HFFc6 (cell line): ENCODE data around the gene RBM11. TPM values are rescaled to one million over a fixed set of nuclear protein-coding genes. Genes with fewer than 3 reads are reported as not detected.
"Not testable (repeated sequence)": the region's sequence is repeated elsewhere in the genome, so short reads cannot be mapped to it uniquely, and the experiment has no call there.

Experiments
- DNase-seq: peaks from one replicate; pipeline ENCODE4 v3.0.0-alpha.2; 2018
- H3K27ac Mint-ChIP-seq: 2 replicates; pipeline ENCODE4 v1.8.0; 2020; ENCODE audit warnings: mild to moderate bottlenecking, mixed read lengths
- H3K27me3 Mint-ChIP-seq: 2 replicates; pipeline ENCODE4 v1.8.0; 2021; ENCODE audit warnings: mild to moderate bottlenecking, moderate library complexity, mixed read lengths; ENCODE audit not compliant: insufficient read depth
- H3K36me3 Mint-ChIP-seq: 2 replicates; pipeline ENCODE4 v1.8.0; 2021; ENCODE audit warnings: low read depth, mixed read lengths
- H3K4me1 Mint-ChIP-seq: 2 replicates; pipeline ENCODE4 v1.8.0; 2020; ENCODE audit warnings: low read depth, mixed read lengths
- H3K4me3 Mint-ChIP-seq: 2 replicates; pipeline ENCODE4 v1.8.0; 2020; ENCODE audit warnings: mild to moderate bottlenecking, moderate library complexity, mixed read lengths
- H3K9me3 Mint-ChIP-seq: 2 replicates; pipeline ENCODE4 v1.8.0; 2020; ENCODE audit warnings: mild to moderate bottlenecking, mixed read lengths
- CTCF ChIP-seq: fragments of 200-600 bp; sonication (generic); IDR thresholded peaks from 2 replicates; pipeline ENCODE4 v1.5.0; 2021; ENCODE audit warnings: antibody characterized with exemption, mild to moderate bottlenecking
- long read RNA-seq: library from polyadenylated mRNA; unstranded; transcript quantifications from one replicate; pipeline ENCODE4 v2.0.0, GENCODE V29; 2019
- total RNA-seq, 6 experiments: library from RNA; stranded (reverse); fragmentation: NEBNext Ultra II Directional; extraction: Animal tissue kit (Norgen Biotek cat#: 25700); gene quantifications; 2 replicates in 1 of 6; 3 replicates in 5 of 6; pipeline ENCODE4 v1.2.3, GENCODE V29; 2021

Gene RBM11
- total RNA-seq: not detected
- long read RNA-seq: 0 reads

- TF ChIP-seq CTCF: no peak
These were observed at the start of gene RBM11 for GRCh38 chr21:14215971-14216641. RBM11 (plus strand) TSS chr21:14216157; CDS start chr21:14216187, 30 bp downstream.

GRCh38 chr21:14166463-14167223 lies 49.3 kb upstream of the RBM11 start:
- not testable (repeated sequence) for H3K4me1 Mint-ChIP-seq, H3K27me3 Mint-ChIP-seq, DNase-seq, H3K4me3 Mint-ChIP-seq, H3K36me3 Mint-ChIP-seq, H3K9me3 Mint-ChIP-seq, H3K27ac Mint-ChIP-seq

More at GRCh38 chr21:14215971-14216641, at the start of gene RBM11:
- no peaks in the 10 kb centered on the region for H3K9me3 Mint-ChIP-seq
- DNase-seq: no peak
- H3K4me3 Mint-ChIP-seq: peak within 1 kb of the TSS; percentile 52
- H3K4me1 Mint-ChIP-seq: peaks cover 6% of the 10 kb centered on the region; the same call in 1 of the 2 replicates
- H3K36me3 Mint-ChIP-seq: no peaks in the 10 kb centered on the region
- no peaks in the 10 kb centered on the region for H3K27me3 Mint-ChIP-seq
- H3K27ac Mint-ChIP-seq: no peak within 1 kb of the TSS

GRCh38 chr21:14206222-14206621 lies 9.7 kb upstream of the RBM11 start:
- H3K4me1 Mint-ChIP-seq: no peaks in the 10 kb centered on the region
- no peak overlapping the region for H3K27ac Mint-ChIP-seq
- H3K36me3 Mint-ChIP-seq: no peaks in the 10 kb centered on the region
- H3K27me3 Mint-ChIP-seq: no peaks in the 10 kb centered on the region
- DNase-seq: no peak
- H3K9me3 Mint-ChIP-seq: peaks cover 5% of the 10 kb centered on the region; the same call in 1 of the 2 replicates
- no peak for TF ChIP-seq CTCF
- no peak overlapping the region for H3K4me3 Mint-ChIP-seq

GRCh38 chr21:14210738-14211137 lies 5.2 kb upstream of the RBM11 start, which contains the start of gene LIPI:
LIPI (minus strand) TSS chr21:14210955; CDS start chr21:14210845, 110 bp downstream.
- H3K36me3 Mint-ChIP-seq: no peaks in the 10 kb centered on the region
- H3K9me3 Mint-ChIP-seq: no peaks in the 10 kb centered on the region
- no peak for TF ChIP-seq CTCF
- no peaks in the 10 kb centered on the region for H3K4me1 Mint-ChIP-seq
- H3K27me3 Mint-ChIP-seq: no peaks in the 10 kb centered on the region
- no peak for DNase-seq
- H3K4me3 Mint-ChIP-seq: no peak within 1 kb of the TSS
- no peak within 1 kb of the TSS for H3K27ac Mint-ChIP-seq

GRCh38 chr21:14213164-14213563 lies 2.8 kb upstream of the RBM11 start:
- Mint-ChIP-seq H3K27ac (no peak overlapping the region), H3K36me3 (no peaks in the 10 kb centered on the region), H3K9me3 (no peaks in the 10 kb centered on the region), H3K27me3 (no peaks in the 10 kb centered on the region), H3K4me3 (no peak overlapping the region), H3K4me1 (peaks cover 6% of the 10 kb centered on the region; the same call in 1 of the 2 replicates)
- TF ChIP-seq CTCF: no peak
- no peak for DNase-seq

GRCh38 chr21:14223365-14223764 lies 7.4 kb downstream of the RBM11 start:
- no peaks in the 10 kb centered on the region for H3K36me3 Mint-ChIP-seq
- DNase-seq: no peak
- H3K4me1 Mint-ChIP-seq: no peaks in the 10 kb centered on the region
- H3K27ac Mint-ChIP-seq: no peak overlapping the region
- H3K4me3 Mint-ChIP-seq: no peak overlapping the region
- TF ChIP-seq CTCF: no peak
- peaks cover 6% of the 10 kb centered on the region for H3K9me3 Mint-ChIP-seq
- peaks cover 2% of the 10 kb centered on the region; the same call in 1 of the 2 replicates for H3K27me3 Mint-ChIP-seq
